HCT116 (cell line): ENCODE data around the gene FAM53A. TPM values are rescaled to one million over a fixed set of nuclear protein-coding genes. Genes with fewer than 3 reads are reported as not detected.

ENCODE experiments used
- ATAC-seq: fragments of 200-7000 bp; cut with Tn5 transposase; 2 replicates; pipeline ENCODE4 v1.9.1; 2020; ENCODE audit warnings: mild to moderate bottlenecking, moderate library complexity
- BruUV-seq: library from RNA; stranded (reverse); fragments of 400-500 nt; replicated peaks from 2 replicates; lab custom pipeline; 2021; lab: Mats Ljungman, UMichigan
- CTCF ChIA-PET: fragments of 300-600 bp; sonication (Branson Sonifier 250); formaldehyde crosslinking; loops from one replicate; lab custom pipeline; 2021; ENCODE audit warnings: antibody characterized with exemption; lab: Charles Lee
- POLR2A ChIA-PET: fragments of 300-600, 350-600 bp; sonication (Branson Sonifier 250); formaldehyde crosslinking; loops from one replicate; lab custom pipeline; 2021; ENCODE audit warnings: antibody characterized with exemption; lab: Charles Lee
- RAD21 ChIA-PET, 2 experiments: fragments of 300-600 bp; sonication (Branson Sonifier 250); formaldehyde crosslinking; loops; one replicate each; lab custom pipeline; 2023; ENCODE audit warnings: low total read pairs in 2 of 2; ENCODE audit not compliant: uncharacterized antibody in 2 of 2, unreplicated experiment in 2 of 2, low non-redundant PET in 1 of 2; lab: Charles Lee
- DNase-seq: peaks from one replicate; pipeline ENCODE4 v3.0.0-alpha.2; 2010; ENCODE audit warnings: low read depth, low spot score
- H2AFZ ChIP-seq: fragments of 200-600 bp; shearing (Covaris generic), sonication (generic); 2 replicates; pipeline ENCODE4 v1.6.1; 2017; ENCODE audit warnings: low read depth, mixed run types, mixed read lengths, antibody characterized with exemption, low read length; ENCODE audit not compliant: poor library complexity, severe bottlenecking
- H3K27ac ChIP-seq: 2 replicates; pipeline ENCODE4 v1.5.1; 2012; ENCODE audit warnings: low read depth, low read length
- H3K27me3 ChIP-seq: fragments of 200-600 bp; sonication (generic); 2 replicates; pipeline ENCODE4 v1.6.1; 2016; ENCODE audit warnings: mixed run types, low read length, mixed read lengths; ENCODE audit not compliant: insufficient read depth
- H3K36me3 ChIP-seq, 2 experiments: fragments of 200-500 bp in 1 of 2; fragments of 200-600 bp in 1 of 2; sonication (Bioruptor generic) in 1 of 2; sonication (generic) in 1 of 2; 2 replicates each; pipeline versions ENCODE4 v1.5.1 to v1.6.1; 2014 to 2016; ENCODE audit warnings: low read length in 2 of 2, inconsistent platforms in 1 of 2, mixed read lengths in 1 of 2, mixed run types in 1 of 2; ENCODE audit not compliant: insufficient read depth in 2 of 2, control insufficient read depth in 1 of 2
- H3K4me1 ChIP-seq, 2 experiments: fragments of 200-600 bp in 1 of 2; sonication (generic) in 1 of 2; 2 replicates each; pipeline versions ENCODE4 v1.5.1 to v1.6.1; 2012 to 2017; ENCODE audit warnings: low read length in 2 of 2, inconsistent platforms in 1 of 2, mild to moderate bottlenecking in 1 of 2, mixed read lengths in 1 of 2, mixed run types in 1 of 2, moderate library complexity in 1 of 2; ENCODE audit not compliant: insufficient read depth in 2 of 2, control insufficient read depth in 1 of 2
- H3K4me2 ChIP-seq: fragments of 200-600 bp; sonication (generic); 2 replicates; pipeline ENCODE4 v1.6.1; 2017; ENCODE audit warnings: mixed run types, low read length, mixed read lengths
- H3K4me3 ChIP-seq, 2 experiments: fragments of 200-600 bp in 1 of 2; sonication (generic) in 1 of 2; replicated peaks in 1 of 2; 2 replicates each; pipeline ENCODE4 v1.5.1; 2011 to 2016; ENCODE audit warnings: low read length in 2 of 2, control low read depth in 1 of 2, low read depth in 1 of 2, mild to moderate bottlenecking in 1 of 2, mixed read lengths in 1 of 2, mixed run types in 1 of 2
- H3K79me2 ChIP-seq: fragments of 200-600 bp; sonication (generic); 2 replicates; pipeline ENCODE4 v1.6.1; 2017; ENCODE audit warnings: mild to moderate bottlenecking, mixed run types, low read length, moderate library complexity, mixed read lengths; ENCODE audit not compliant: insufficient read depth
- H3K9ac ChIP-seq: fragments of 200-600 bp; sonication (generic); 2 replicates; pipeline ENCODE4 v1.6.1; 2016; ENCODE audit warnings: low read length, mixed read lengths
- H3K9me2 ChIP-seq: fragments of 200-600 bp; sonication (generic), shearing (Covaris generic); 2 replicates; pipeline ENCODE4 v1.6.1; 2017; ENCODE audit warnings: mixed run types, mild to moderate bottlenecking, moderate library complexity; ENCODE audit not compliant: insufficient read depth
- H3K9me3 ChIP-seq, 2 experiments: fragments of 200-500 bp in 1 of 2; fragments of 200-600 bp in 1 of 2; sonication (Bioruptor generic) in 1 of 2; sonication (generic) in 1 of 2; 2 replicates each; pipeline ENCODE4 v1.6.1; 2014 to 2017; ENCODE audit warnings: low read length in 2 of 2, mixed read lengths in 2 of 2, inconsistent platforms in 1 of 2, low read depth in 1 of 2, mild to moderate bottlenecking in 1 of 2, mixed run types in 1 of 2, moderate library complexity in 1 of 2; ENCODE audit not compliant: control insufficient read depth in 1 of 2, insufficient read depth in 1 of 2
- H4K20me1 ChIP-seq: fragments of 200-600 bp; sonication (generic), shearing (Covaris generic); 2 replicates; pipeline ENCODE4 v1.6.1; 2017; ENCODE audit warnings: mixed run types, mild to moderate bottlenecking, moderate library complexity; ENCODE audit not compliant: insufficient read depth
- CBX3 ChIP-seq: IDR thresholded peaks from 2 replicates; pipeline ENCODE4 v1.6.1; 2012; ENCODE audit warnings: low read depth
- CEBPB ChIP-seq: IDR thresholded peaks from 2 replicates; pipeline ENCODE4 v1.6.1; 2012; ENCODE audit warnings: low read depth
- CTCF ChIP-seq, 3 experiments: fragments of 200-600 bp in 1 of 3; sonication (generic) in 1 of 3; IDR thresholded peaks in 2 of 3; conservative IDR thresholded peaks in 1 of 3; 2 replicates each; pipeline ENCODE4 v1.5.1; 2012 to 2017; ENCODE audit warnings: low read depth in 2 of 3, low read length in 2 of 3, antibody characterized with exemption in 1 of 3, borderline replicate concordance in 1 of 3, control low read depth in 1 of 3, mild to moderate bottlenecking in 1 of 3, mixed read lengths in 1 of 3, mixed run types in 1 of 3, moderate library complexity in 1 of 3; ENCODE audit not compliant: insufficient read depth in 1 of 3
- EGR1 ChIP-seq: IDR thresholded peaks from 2 replicates; pipeline ENCODE4 v1.6.1; 2012; ENCODE audit warnings: low read depth
- ELF1 ChIP-seq: IDR thresholded peaks from 2 replicates; pipeline ENCODE4 v1.6.1; 2012; ENCODE audit warnings: low read depth, borderline replicate concordance
- EZH2phosphoT487 ChIP-seq: fragments of 200-600 bp; IDR thresholded peaks from 2 replicates; pipeline ENCODE4 v1.6.1; 2018; ENCODE audit warnings: antibody characterized with exemption, borderline replicate concordance
- JUND ChIP-seq: IDR thresholded peaks from 2 replicates; pipeline ENCODE4 v1.6.1; 2012
- POLR2A ChIP-seq: IDR thresholded peaks from 2 replicates; pipeline ENCODE4 v1.7.0; 2011; ENCODE audit warnings: borderline replicate concordance; ENCODE audit not compliant: insufficient read depth, insufficient read length; ENCODE audit errors: extremely low read depth
- POLR2AphosphoS5 ChIP-seq: IDR thresholded peaks from 2 replicates; pipeline ENCODE4 v1.6.1; 2011; ENCODE audit warnings: mild to moderate bottlenecking, low read depth, low read length, moderate library complexity
- RAD21 ChIP-seq: IDR thresholded peaks from 2 replicates; pipeline ENCODE4 v1.6.1; 2012; ENCODE audit warnings: low read depth, mild to moderate bottlenecking
- REST ChIP-seq: IDR thresholded peaks from 2 replicates; pipeline ENCODE4 v1.6.1; 2012; ENCODE audit warnings: low read depth
- SIN3A ChIP-seq: IDR thresholded peaks from 2 replicates; pipeline ENCODE4 v1.6.1; 2012; ENCODE audit warnings: low read depth
- SP1 ChIP-seq: IDR thresholded peaks from 2 replicates; pipeline ENCODE4 v1.6.1; 2012; ENCODE audit warnings: low read depth
- TCF7L2 ChIP-seq: IDR thresholded peaks from 2 replicates; pipeline ENCODE4 v1.7.0; 2011; ENCODE audit warnings: borderline replicate concordance, inconsistent platforms; ENCODE audit not compliant: insufficient read depth, insufficient read length; ENCODE audit errors: extremely low read depth
- YY1 ChIP-seq: IDR thresholded peaks from 2 replicates; pipeline ENCODE4 v1.6.1; 2011; ENCODE audit warnings: low read length, low read depth, moderate library complexity, mild to moderate bottlenecking; ENCODE audit not compliant: insufficient replicate concordance; ENCODE audit errors: extremely low read depth
- intact Hi-C: fragments of 100-400 bp; cut with micrococcal nuclease; formaldehyde crosslinking; loops from 2 replicates; pipeline ENCODE4 v1.10.0; 2022
- total RNA-seq: library from RNA; stranded (reverse); gene quantifications from one replicate; pipeline ENCODE4 v1.2.1, GENCODE V29; 2021; ENCODE audit not compliant: unreplicated experiment
- TF ChIP-seq, protein P1 (sequence below): IDR thresholded peaks from 2 replicates; pipeline ENCODE4 v1.6.1; 2012

FAM53A gene
- total RNA-seq, 1 experiment from 2014 or later = 1.1 TPM

- Histone ChIP-seq H3K36me3 (no peaks in the 10 kb centered on the region), H3K4me1 (no peaks in the 10 kb centered on the region), H3K27ac (no peak overlapping the region), H3K4me3 (no peak overlapping the region), H3K9me2 (no peaks in the 10 kb centered on the region), H3K9ac (no peak overlapping the region), H3K9me3 (no peaks in the 10 kb centered on the region), H4K20me1 (no peaks in the 10 kb centered on the region), H3K4me2 (no peak overlapping the region), H3K79me2 (no peaks in the 10 kb centered on the region), H2AFZ (no peak overlapping the region), H3K27me3 (no peaks in the 10 kb centered on the region)
- CTCF ChIA-PET = no interaction called here
- POLR2A ChIA-PET = no interaction called here
- DNase-seq = no peak
- no TSS peak for BruUV-seq
- intact Hi-C loops = no loop called here
- RAD21 ChIA-PET = no interaction called here
- no peak for ATAC-seq
- TF ChIP-seq POLR2A (no peak), CBX3 (no peak), RAD21 (no peak), ELF1 (no peak), CTCF (IDR thresholded peaks at IDR 0.05 in 2 of 3, conservative IDR thresholded peaks at IDR 0.05 in 1 of 3; ENCODE audit: borderline replicate concordance in 1 of 3, insufficient read depth in 1 of 3, low read depth in 2 of 3, low read length in 2 of 3) (no peak), TCF7L2 (no peak)
- TF ChIP-seq, protein P1, sequence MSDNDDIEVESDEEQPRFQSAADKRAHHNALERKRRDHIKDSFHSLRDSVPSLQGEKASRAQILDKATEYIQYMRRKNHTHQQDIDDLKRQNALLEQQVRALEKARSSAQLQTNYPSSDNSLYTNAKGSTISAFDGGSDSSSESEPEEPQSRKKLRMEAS = no peak
These were observed 35.2 kb downstream of the FAM53A start for GRCh38 chr4:1648962-1649361.

- no peak overlapping the region for H3K4me2 ChIP-seq
- H3K79me2 ChIP-seq = no peaks in the 10 kb centered on the region
- no peaks in the 10 kb centered on the region for H3K9me2 ChIP-seq
- H3K9me3 ChIP-seq = no peaks in the 10 kb centered on the region
- no peak for DNase-seq
- H2AFZ ChIP-seq = no peak overlapping the region
- H3K36me3 ChIP-seq = no peaks in the 10 kb centered on the region
- H3K9ac ChIP-seq = no peak overlapping the region
- POLR2A ChIA-PET = no interaction called here
- no peak overlapping the region for H3K27ac ChIP-seq
- RAD21 ChIA-PET = no interaction called here
- H3K4me1 ChIP-seq = no peaks in the 10 kb centered on the region
- CTCF ChIA-PET = no interaction called here
- no peak overlapping the region for H3K4me3 ChIP-seq
- no peaks in the 10 kb centered on the region for H4K20me1 ChIP-seq
- no peaks in the 10 kb centered on the region for H3K27me3 ChIP-seq
- no peak for ATAC-seq
- intact Hi-C loops = no loop called here
- no TSS peak for BruUV-seq
- TF ChIP-seq JUND (no peak), EGR1 (no peak), POLR2AphosphoS5 (no peak), EZH2phosphoT487 (no peak), YY1 (no peak), SIN3A (no peak), ELF1 (no peak), CEBPB (no peak), REST (no peak), SP1 (no peak)
- TF ChIP-seq, protein P1 = no peak
These were observed 36.7 kb downstream of the FAM53A start for GRCh38 chr4:1647432-1647831.
